Neuronal stem cell (in vitro differentiated cells): Measurements from ENCODE around the gene SRCIN1.
"Not testable (repeated sequence)": the region's sequence is repeated elsewhere in the genome, so short reads cannot be mapped to it uniquely, and the experiment has no call there.

Experiments used
- DNase-seq: peaks from one replicate; pipeline ENCODE4 v3.0.0-alpha.2; 2013; ENCODE audit warnings: low spot score
- H2AFZ ChIP-seq: one replicate; pipeline ENCODE4 v1.6.1; 2013; ENCODE audit warnings: mild to moderate bottlenecking, low read length, inconsistent platforms
- H2AK5ac ChIP-seq: 2 replicates; pipeline ENCODE4 v1.6.1; 2013; ENCODE audit warnings: low read depth, mild to moderate bottlenecking, inconsistent platforms, low read length, moderate library complexity, mixed read lengths
- H2BK120ac ChIP-seq: 2 replicates; pipeline ENCODE4 v1.6.1; 2013; ENCODE audit warnings: low read depth, mild to moderate bottlenecking, inconsistent platforms, low read length, moderate library complexity, mixed read lengths
- H2BK12ac ChIP-seq: one replicate; pipeline ENCODE4 v1.6.1; 2013; ENCODE audit warnings: low read length, inconsistent platforms
- H2BK15ac ChIP-seq: 2 replicates; pipeline ENCODE4 v1.6.1; 2013; ENCODE audit warnings: mild to moderate bottlenecking, low read length, inconsistent platforms, mixed read lengths
- H2BK5ac ChIP-seq: one replicate; pipeline ENCODE4 v1.6.1; 2013; ENCODE audit warnings: inconsistent platforms, mild to moderate bottlenecking, low read length, moderate library complexity
- H3K14ac ChIP-seq: one replicate; pipeline ENCODE4 v1.6.1; 2013; ENCODE audit warnings: low read length, inconsistent platforms
- H3K18ac ChIP-seq: 2 replicates; pipeline ENCODE4 v1.6.1; 2013; ENCODE audit warnings: low read length, inconsistent platforms
- H3K23ac ChIP-seq: 2 replicates; pipeline ENCODE4 v1.6.1; 2013; ENCODE audit warnings: low read depth, mild to moderate bottlenecking, mixed read lengths, low read length, inconsistent platforms; ENCODE audit not compliant: poor library complexity
- H3K27ac ChIP-seq: replicated peaks from 3 replicates; pipeline ENCODE4 v1.5.1; 2013; ENCODE audit warnings: low read length, inconsistent platforms
- H3K27me3 ChIP-seq, 3 experiments: 2 replicates each; pipeline ENCODE4 v1.6.1; 2013; ENCODE audit warnings: low read length in 3 of 3, mild to moderate bottlenecking in 2 of 3, inconsistent platforms in 1 of 3, low read depth in 1 of 3, mixed read lengths in 1 of 3, moderate library complexity in 1 of 3; ENCODE audit not compliant: control insufficient read depth in 3 of 3, insufficient read depth in 3 of 3
- H3K36me3 ChIP-seq, 2 donors: replicated peaks in 1 of 2; 2 replicates each; pipeline ENCODE4 v1.6.1; 2013; ENCODE audit warnings: low read length in 2 of 2; ENCODE audit not compliant: control insufficient read depth in 2 of 2, insufficient read depth in 2 of 2
- H3K4ac ChIP-seq: 2 replicates; pipeline ENCODE4 v1.6.1; 2013; ENCODE audit warnings: inconsistent platforms, mild to moderate bottlenecking, low read length, moderate library complexity
- H3K4me1 ChIP-seq, 2 donors: 1 replicate in 1 of 2; 2 replicates in 1 of 2; pipeline ENCODE4 v1.6.1; 2013; ENCODE audit warnings: low read length in 2 of 2, low read depth in 1 of 2; ENCODE audit not compliant: control insufficient read depth in 2 of 2, insufficient read depth in 1 of 2
- H3K4me2 ChIP-seq: one replicate; pipeline ENCODE4 v1.6.1; 2013; ENCODE audit warnings: mild to moderate bottlenecking, low read length, inconsistent platforms; ENCODE audit not compliant: insufficient read depth, poor library complexity, severe bottlenecking
- H3K4me3 ChIP-seq, 2 donors: 2 replicates each; pipeline ENCODE4 v1.5.1; 2013; ENCODE audit warnings: low read length in 2 of 2, mild to moderate bottlenecking in 2 of 2, inconsistent platforms in 1 of 2, moderate library complexity in 1 of 2
- H3K79me1 ChIP-seq: one replicate; pipeline ENCODE4 v1.6.1; 2013; ENCODE audit warnings: low read depth, mild to moderate bottlenecking, inconsistent platforms, low read length, moderate library complexity
- H3K9ac ChIP-seq: one replicate; pipeline ENCODE4 v1.6.1; 2013; ENCODE audit warnings: mild to moderate bottlenecking, low read depth, low read length, inconsistent platforms; ENCODE audit not compliant: poor library complexity
- H3K9me3 ChIP-seq, 2 donors: replicated peaks in 1 of 2; 2 replicates each; pipeline versions ENCODE3 to v1.6.1; 2013; ENCODE audit warnings: low read length in 2 of 2, mild to moderate bottlenecking in 2 of 2, inconsistent platforms in 1 of 2, low read depth in 1 of 2, mixed read lengths in 1 of 2, moderate library complexity in 1 of 2; ENCODE audit not compliant: control insufficient read depth in 2 of 2, insufficient read depth in 1 of 2
- H4K8ac ChIP-seq: one replicate; pipeline ENCODE4 v1.6.1; 2013; ENCODE audit warnings: low read depth, mild to moderate bottlenecking, inconsistent platforms, low read length, moderate library complexity
- H4K91ac ChIP-seq: one replicate; pipeline ENCODE4 v1.6.1; 2013; ENCODE audit warnings: low read length, low read depth, mild to moderate bottlenecking, inconsistent platforms; ENCODE audit not compliant: poor library complexity
- WGBS, 2 donors: extraction: QIAGEN DNeasy Blood & Tissue Kit; methylation state at CpG; one replicate each; pipeline ENCODE4 v1.1.7; 2013; ENCODE audit warnings: missing lambda C conversion rate in 2 of 2, mixed read lengths in 1 of 2; ENCODE audit not compliant: insufficient read length in 2 of 2, insufficient replicate concordance in 1 of 2; ENCODE audit errors: extremely low coverage in 2 of 2; 5-methylcytosine and 5-hydroxymethylcytosine counted together

SRCIN1 gene

DNA sequence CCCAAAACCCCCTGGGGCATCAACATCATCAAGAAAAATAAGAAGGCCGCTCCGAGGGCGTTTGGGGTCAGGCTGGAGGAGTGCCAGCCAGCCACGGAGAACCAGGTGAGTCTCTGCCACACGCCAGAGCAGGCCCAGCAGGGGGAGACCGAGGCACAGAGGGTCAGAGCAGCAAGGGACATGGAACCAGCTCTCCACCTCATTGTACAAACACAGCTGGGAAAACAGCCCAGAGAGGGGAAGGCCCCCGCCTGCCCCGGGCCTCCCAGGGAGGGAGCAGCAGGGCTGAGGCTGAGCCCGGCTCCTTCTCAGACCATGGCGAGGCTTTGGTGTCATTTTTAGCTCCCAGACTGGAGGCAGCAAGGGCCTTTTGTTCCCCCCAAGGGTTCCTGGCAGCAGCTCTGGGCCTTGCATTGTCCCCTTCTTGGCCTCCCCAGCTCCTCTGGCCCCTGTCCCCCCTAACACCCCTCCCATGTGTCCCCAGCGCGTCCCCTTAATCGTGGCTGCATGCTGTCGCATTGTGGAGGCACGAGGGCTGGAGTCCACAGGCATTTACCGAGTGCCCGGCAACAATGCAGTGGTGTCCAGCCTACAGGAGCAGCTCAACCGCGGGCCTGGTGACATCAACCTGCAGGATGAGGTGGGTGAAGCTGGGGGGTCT, 123.6 kb downstream of the SRCIN1 start:
- WGBS, 2 donors = no CpG with 5 or more reads among the region's 19 CpGs
- H3K4me2 ChIP-seq, H3K23ac ChIP-seq, H2AK5ac ChIP-seq, H3K27ac ChIP-seq, H2BK5ac ChIP-seq, H3K4me1 ChIP-seq, H2BK15ac ChIP-seq, H4K91ac ChIP-seq, H2AFZ ChIP-seq, H2BK12ac ChIP-seq, H3K4me3 ChIP-seq, H4K8ac ChIP-seq, H3K79me1 ChIP-seq, DNase-seq, H3K14ac ChIP-seq, H3K18ac ChIP-seq, H3K4ac ChIP-seq, H3K9me3 ChIP-seq, H3K9ac ChIP-seq, H3K27me3 ChIP-seq, H2BK120ac ChIP-seq: not testable (repeated sequence)
- peaks cover 3 to 13% of the 10 kb centered on the region in 2 donors for H3K36me3 ChIP-seq
